IPS-18a (cell line): Measurements from ENCODE around the gene CDH4.

Source experiments
- H3K27ac ChIP-seq: one replicate; pipeline ENCODE4 v1.5.1; 2013; ENCODE audit warnings: low read length
- H3K27me3 ChIP-seq: one replicate; pipeline ENCODE4 v1.6.1; 2013; ENCODE audit warnings: mild to moderate bottlenecking, low read length; ENCODE audit not compliant: control insufficient read depth, insufficient read depth
- H3K36me3 ChIP-seq: one replicate; pipeline ENCODE4 v1.6.1; 2013; ENCODE audit warnings: low read depth, low read length; ENCODE audit not compliant: control insufficient read depth
- H3K4me1 ChIP-seq: one replicate; pipeline ENCODE4 v1.6.1; 2013; ENCODE audit warnings: low read depth, low read length; ENCODE audit not compliant: control insufficient read depth
- H3K4me3 ChIP-seq: one replicate; pipeline ENCODE4 v1.5.1; 2013; ENCODE audit warnings: low read length
- H3K9ac ChIP-seq: one replicate; pipeline ENCODE4 v1.6.1; 2013; ENCODE audit warnings: mild to moderate bottlenecking, low read length, moderate library complexity
- H3K9me3 ChIP-seq: one replicate; pipeline ENCODE4 v1.6.1; 2013; ENCODE audit warnings: low read depth, low read length; ENCODE audit not compliant: control insufficient read depth

CDH4 gene

GRCh38 chr20:61805365-61805764 is 553.3 kb downstream of the CDH4 start:
- H3K4me3 ChIP-seq, result no peak overlapping the region
- no peak overlapping the region for H3K27ac ChIP-seq
- no peaks in the 10 kb centered on the region for H3K9me3 ChIP-seq
- H3K36me3 ChIP-seq, result no peaks in the 10 kb centered on the region
- peaks cover 10% of the 10 kb centered on the region for H3K4me1 ChIP-seq
- peaks cover 31% of the 10 kb centered on the region for H3K27me3 ChIP-seq
- no peak overlapping the region for H3K9ac ChIP-seq

GRCh38 chr20:61805781-61806180 is 553.7 kb downstream of the CDH4 start:
- Histone ChIP-seq H3K4me3 (no peak overlapping the region), H3K4me1 (peaks cover 10% of the 10 kb centered on the region), H3K27ac (no peak overlapping the region), H3K36me3 (no peaks in the 10 kb centered on the region), H3K9ac (no peak overlapping the region), H3K27me3 (peaks cover 31% of the 10 kb centered on the region), H3K9me3 (no peaks in the 10 kb centered on the region)

GRCh38 chr20:61806314-61806713 is 554.3 kb downstream of the CDH4 start:
- H3K27me3 ChIP-seq, result peaks cover 31% of the 10 kb centered on the region
- H3K9me3 ChIP-seq, result no peaks in the 10 kb centered on the region
- peaks cover 10% of the 10 kb centered on the region for H3K4me1 ChIP-seq
- H3K36me3 ChIP-seq, result no peaks in the 10 kb centered on the region
- H3K4me3 ChIP-seq, result no peak overlapping the region
- H3K27ac ChIP-seq, result no peak overlapping the region
- no peak overlapping the region for H3K9ac ChIP-seq

GRCh38 chr20:61806995-61807394 is 554.9 kb downstream of the CDH4 start:
- Histone ChIP-seq H3K27ac (no peak overlapping the region), H3K27me3 (peaks cover 31% of the 10 kb centered on the region), H3K9me3 (no peaks in the 10 kb centered on the region), H3K9ac (no peak overlapping the region), H3K36me3 (no peaks in the 10 kb centered on the region), H3K4me1 (peaks cover 10% of the 10 kb centered on the region), H3K4me3 (no peak overlapping the region)

GRCh38 chr20:61807471-61808160 is 555.6 kb downstream of the CDH4 start:
- no peak overlapping the region for H3K9ac ChIP-seq
- H3K27me3 ChIP-seq, result peaks cover 25% of the 10 kb centered on the region

GRCh38 chr20:61808447-61808846 is 556.4 kb downstream of the CDH4 start:
- H3K9ac ChIP-seq, result no peak overlapping the region
- no peak overlapping the region for H3K4me3 ChIP-seq
- H3K4me1 ChIP-seq, result peaks cover 5% of the 10 kb centered on the region
- no peaks in the 10 kb centered on the region for H3K36me3 ChIP-seq
- H3K27ac ChIP-seq, result no peak overlapping the region
- H3K27me3 ChIP-seq, result peaks cover 16% of the 10 kb centered on the region
- H3K9me3 ChIP-seq, result no peaks in the 10 kb centered on the region

More at GRCh38 chr20:61807471-61808160, 555.6 kb downstream of the CDH4 start:
- no peak overlapping the region for H3K4me3 ChIP-seq
- no peak overlapping the region for H3K27ac ChIP-seq
- H3K4me1 ChIP-seq, result peaks cover 10% of the 10 kb centered on the region
- no peaks in the 10 kb centered on the region for H3K36me3 ChIP-seq
- no peaks in the 10 kb centered on the region for H3K9me3 ChIP-seq

- no peaks in the 10 kb centered on the region for H3K9me3 ChIP-seq
- H3K4me3 ChIP-seq, result no peak overlapping the region
- no peaks in the 10 kb centered on the region for H3K36me3 ChIP-seq
- H3K27me3 ChIP-seq, result peaks cover 9% of the 10 kb centered on the region
- no peak overlapping the region for H3K9ac ChIP-seq
- H3K27ac ChIP-seq, result no peak overlapping the region
- H3K4me1 ChIP-seq, result no peaks in the 10 kb centered on the region
Observed at GRCh38 chr20:61809006-61809770, 557.1 kb downstream of the CDH4 start.

- no peaks in the 10 kb centered on the region for H3K36me3 ChIP-seq
- H3K27ac ChIP-seq, result no peak overlapping the region
- no peak overlapping the region for H3K9ac ChIP-seq
- peaks cover 5% of the 10 kb centered on the region for H3K27me3 ChIP-seq
- H3K9me3 ChIP-seq, result no peaks in the 10 kb centered on the region
- no peak overlapping the region for H3K4me3 ChIP-seq
- no peaks in the 10 kb centered on the region for H3K4me1 ChIP-seq
Observed at GRCh38 chr20:61810066-61810737, 558.1 kb downstream of the CDH4 start.

- H3K27me3 ChIP-seq, result peaks cover 4% of the 10 kb centered on the region
- H3K36me3 ChIP-seq, result no peaks in the 10 kb centered on the region
- no peak overlapping the region for H3K27ac ChIP-seq
- H3K9ac ChIP-seq, result no peak overlapping the region
- no peaks in the 10 kb centered on the region for H3K9me3 ChIP-seq
- no peak overlapping the region for H3K4me3 ChIP-seq
- H3K4me1 ChIP-seq, result no peaks in the 10 kb centered on the region
Observed at GRCh38 chr20:61810738-61811135, 558.7 kb downstream of the CDH4 start.

- Histone ChIP-seq H3K4me1 (no peaks in the 10 kb centered on the region), H3K36me3 (no peaks in the 10 kb centered on the region), H3K27ac (no peak overlapping the region), H3K27me3 (no peaks in the 10 kb centered on the region), H3K9me3 (no peaks in the 10 kb centered on the region), H3K9ac (no peak overlapping the region), H3K4me3 (no peak overlapping the region)
Observed at GRCh38 chr20:61811166-61811565, 559.1 kb downstream of the CDH4 start.

- Histone ChIP-seq H3K36me3 (no peaks in the 10 kb centered on the region), H3K4me1 (no peaks in the 10 kb centered on the region), H3K27ac (no peak overlapping the region), H3K9ac (no peak overlapping the region), H3K9me3 (no peaks in the 10 kb centered on the region), H3K27me3 (no peaks in the 10 kb centered on the region), H3K4me3 (no peak overlapping the region)
Observed at GRCh38 chr20:61812121-61812844, 560.2 kb downstream of the CDH4 start.
